Caco-2 (cell line): Measurements from ENCODE around the gene SNX1. TPM values are rescaled to one million over a fixed set of nuclear protein-coding genes. Genes with fewer than 3 reads are reported as not detected.
A peak's percentile ranks its signal among the peaks of the same experiment; 100 is the strongest.

Experiments used
- BruUV-seq: library from RNA; stranded (reverse); fragments of 400-500 nt; replicated peaks from 2 replicates; lab custom pipeline; 2021; lab: Mats Ljungman, UMichigan
- CTCF ChIA-PET: fragments of 300-600 bp; sonication (Branson Sonifier 250); formaldehyde crosslinking; loops from one replicate; lab custom pipeline; 2022; ENCODE audit warnings: antibody characterized with exemption; lab: Charles Lee
- POLR2A ChIA-PET: fragments of 300-600 bp; sonication (Branson Sonifier 250); formaldehyde crosslinking; loops from one replicate; lab custom pipeline; 2022; ENCODE audit warnings: antibody characterized with exemption; lab: Charles Lee
- DNase-seq, 2 experiments: peaks; one replicate each; pipeline versions ENCODE4 v3.0.0 to v3.0.0-alpha.2; 2020 to 2022
- H3K27me3 ChIP-seq: replicated peaks from 2 replicates; pipeline ENCODE4 v1.6.0; 2011; ENCODE audit warnings: low read length; ENCODE audit not compliant: control insufficient read depth, insufficient read depth
- H3K36me3 ChIP-seq: 2 replicates; pipeline ENCODE4 v1.5.1; 2011; ENCODE audit warnings: low read length; ENCODE audit not compliant: control insufficient read depth, insufficient read depth
- H3K4me1 ChIP-seq: fragments of 250-450 bp; sonication (Bioruptor Pico); 2 replicates; pipeline ENCODE4 v1.5.1; 2020; ENCODE audit warnings: mild to moderate bottlenecking
- H3K4me3 ChIP-seq: 2 replicates; pipeline ENCODE4 v1.5.1; 2011; ENCODE audit warnings: low read depth, mild to moderate bottlenecking, control low read depth, low read length
- H3K9me3 ChIP-seq: fragments of 250-450 bp; sonication (Bioruptor Pico); 2 replicates; pipeline ENCODE4 v1.5.1; 2020; ENCODE audit warnings: mild to moderate bottlenecking, moderate library complexity
- H3K27ac Mint-ChIP-seq: one replicate; pipeline ENCODE4 v1.8.0; 2022; ENCODE audit warnings: mixed read lengths; ENCODE audit not compliant: unreplicated experiment
- H3K27me3 Mint-ChIP-seq: one replicate; pipeline ENCODE4 v1.8.0; 2022; ENCODE audit warnings: mixed read lengths; ENCODE audit not compliant: insufficient read depth, unreplicated experiment
- H3K36me3 Mint-ChIP-seq: one replicate; pipeline ENCODE4 v1.8.0; 2022; ENCODE audit warnings: mild to moderate bottlenecking, mixed read lengths; ENCODE audit not compliant: insufficient read depth, unreplicated experiment
- H3K4me1 Mint-ChIP-seq: one replicate; pipeline ENCODE4 v1.8.0; 2022; ENCODE audit warnings: low read depth, mixed read lengths; ENCODE audit not compliant: unreplicated experiment
- H3K4me3 Mint-ChIP-seq: one replicate; pipeline ENCODE4 v1.8.0; 2022; ENCODE audit warnings: mild to moderate bottlenecking, moderate library complexity, mixed read lengths; ENCODE audit not compliant: unreplicated experiment
- H3K9me3 Mint-ChIP-seq: one replicate; pipeline ENCODE4 v1.8.0; 2022; ENCODE audit warnings: mixed read lengths; ENCODE audit not compliant: unreplicated experiment
- intact Hi-C: fragments of 100-400 bp; cut with micrococcal nuclease; formaldehyde crosslinking; loops from one replicate; pipeline ENCODE4 v1.10.0; 2022; ENCODE audit not compliant: unreplicated experiment
- total RNA-seq: library from RNA; stranded (reverse); gene quantifications from 2 replicates; pipeline ENCODE4 v1.2.3, GENCODE V29; 2022
- TF ChIP-seq, protein P1 (sequence below), 2 experiments: fragments of 200-600 bp in 1 of 2; IDR thresholded peaks; 1 replicate in 1 of 2; 2 replicates in 1 of 2; pipeline versions ENCODE4 v1.5.1 to v1.8.0; 2011 to 2022; ENCODE audit warnings: antibody characterized with exemption in 1 of 2, control low read depth in 1 of 2, inconsistent platforms in 1 of 2, low read depth in 1 of 2, low read length in 1 of 2, mild to moderate bottlenecking in 1 of 2, moderate library complexity in 1 of 2; ENCODE audit not compliant: insufficient read depth in 1 of 2, severe bottlenecking in 1 of 2, unreplicated experiment in 1 of 2

The SNX1 gene
- total RNA-seq, 1 experiment from 2014 or later: 75.7 TPM

GRCh38 chr15:64048781-64049460 is 46.9 kb upstream of the SNX1 start:
- H3K4me3 Mint-ChIP-seq: no peak overlapping the region
- Histone ChIP-seq H3K4me1 (peaks cover 20% of the 10 kb centered on the region), H3K9me3 (no peaks in the 10 kb centered on the region), H3K27me3 (no peaks in the 10 kb centered on the region), H3K4me3 (no peak overlapping the region), H3K36me3 (no peaks in the 10 kb centered on the region)
- no peaks in the 10 kb centered on the region for H3K27me3 Mint-ChIP-seq
- intact Hi-C loops: loop anchor here (5.0 to 10.0 kb wide), 3 partner anchors 77 to 297 kb away; no protein-coding TSS in a partner anchor
- ChIA-PET CTCF (interaction anchor here (0.6 kb wide), 1 partner anchor 20 kb away, joined by 3 read pairs; no protein-coding TSS in a partner anchor), POLR2A (no interaction called here)
- H3K36me3 Mint-ChIP-seq: no peaks in the 10 kb centered on the region
- H3K9me3 Mint-ChIP-seq: no peaks in the 10 kb centered on the region
- peaks cover 17% of the 10 kb centered on the region for H3K4me1 Mint-ChIP-seq
- no peak for DNase-seq
- H3K27ac Mint-ChIP-seq: no peak overlapping the region
- BruUV-seq: no TSS peak
- TF ChIP-seq, protein P1, sequence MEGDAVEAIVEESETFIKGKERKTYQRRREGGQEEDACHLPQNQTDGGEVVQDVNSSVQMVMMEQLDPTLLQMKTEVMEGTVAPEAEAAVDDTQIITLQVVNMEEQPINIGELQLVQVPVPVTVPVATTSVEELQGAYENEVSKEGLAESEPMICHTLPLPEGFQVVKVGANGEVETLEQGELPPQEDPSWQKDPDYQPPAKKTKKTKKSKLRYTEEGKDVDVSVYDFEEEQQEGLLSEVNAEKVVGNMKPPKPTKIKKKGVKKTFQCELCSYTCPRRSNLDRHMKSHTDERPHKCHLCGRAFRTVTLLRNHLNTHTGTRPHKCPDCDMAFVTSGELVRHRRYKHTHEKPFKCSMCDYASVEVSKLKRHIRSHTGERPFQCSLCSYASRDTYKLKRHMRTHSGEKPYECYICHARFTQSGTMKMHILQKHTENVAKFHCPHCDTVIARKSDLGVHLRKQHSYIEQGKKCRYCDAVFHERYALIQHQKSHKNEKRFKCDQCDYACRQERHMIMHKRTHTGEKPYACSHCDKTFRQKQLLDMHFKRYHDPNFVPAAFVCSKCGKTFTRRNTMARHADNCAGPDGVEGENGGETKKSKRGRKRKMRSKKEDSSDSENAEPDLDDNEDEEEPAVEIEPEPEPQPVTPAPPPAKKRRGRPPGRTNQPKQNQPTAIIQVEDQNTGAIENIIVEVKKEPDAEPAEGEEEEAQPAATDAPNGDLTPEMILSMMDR (IDR thresholded peaks at IDR 0.05; ENCODE audit: insufficient read depth in 1 of 2, low read depth in 1 of 2, low read length in 1 of 2, severe bottlenecking in 1 of 2, unreplicated experiment in 1 of 2): no peak

DNA sequence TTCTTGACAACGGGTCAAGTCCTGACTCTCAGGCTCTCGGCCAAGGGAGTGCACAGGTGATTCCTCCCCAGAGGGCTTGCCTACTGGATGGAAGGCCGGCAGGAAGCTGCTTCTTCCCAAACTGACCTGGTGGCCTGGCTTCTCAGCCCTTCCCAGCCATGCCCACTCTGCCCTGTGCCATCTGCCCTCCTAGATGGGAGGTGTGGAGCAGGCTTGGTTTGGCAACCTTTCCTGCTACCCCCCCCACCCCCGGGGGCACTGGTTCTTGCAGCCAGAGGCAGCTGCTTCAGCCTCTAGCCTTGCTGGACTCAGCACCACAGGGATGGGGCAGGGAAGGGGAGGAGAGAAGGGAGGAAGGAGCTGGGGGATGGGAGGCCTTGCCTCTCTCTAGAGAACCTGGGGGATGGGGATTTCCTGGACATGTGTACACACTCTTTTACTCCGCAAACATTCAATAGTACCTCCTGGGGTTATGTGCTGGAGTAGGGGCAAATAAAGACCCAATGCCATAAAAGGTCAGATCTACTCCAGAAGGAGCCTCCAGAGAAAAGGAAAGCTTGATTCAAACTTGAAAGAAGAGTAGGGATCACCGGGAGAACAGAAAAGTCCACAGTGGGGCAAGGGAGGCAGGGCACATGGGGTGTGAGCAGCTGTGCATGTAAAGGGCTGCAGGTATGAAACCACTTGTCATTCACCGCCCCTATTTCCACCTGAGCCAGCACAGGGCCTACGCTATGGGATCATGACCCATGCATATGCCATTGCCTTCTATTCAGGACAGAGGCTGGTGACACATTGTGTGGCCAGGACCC is 45.3 kb upstream of the SNX1 start:
- H3K27me3 Mint-ChIP-seq: no peaks in the 10 kb centered on the region
- Histone ChIP-seq H3K4me1 (peaks cover 20% of the 10 kb centered on the region), H3K36me3 (no peaks in the 10 kb centered on the region), H3K4me3 (no peak overlapping the region), H3K9me3 (no peaks in the 10 kb centered on the region), H3K27me3 (no peaks in the 10 kb centered on the region)
- H3K27ac Mint-ChIP-seq: no peak overlapping the region
- H3K9me3 Mint-ChIP-seq: no peaks in the 10 kb centered on the region
- TF ChIP-seq, protein P1 (IDR thresholded peaks at IDR 0.05; ENCODE audit: insufficient read depth in 1 of 2, low read depth in 1 of 2, low read length in 1 of 2, severe bottlenecking in 1 of 2, unreplicated experiment in 1 of 2): no peak
- ChIA-PET CTCF (interaction anchor here (1.7 kb wide), 1 partner anchor 17 kb away, joined by 4 read pairs; no protein-coding TSS in a partner anchor), POLR2A (no interaction called here)
- DNase-seq: peak; percentile 29 to 49
- intact Hi-C loops: no loop called here
- peaks cover 17% of the 10 kb centered on the region for H3K4me1 Mint-ChIP-seq
- H3K4me3 Mint-ChIP-seq: no peak overlapping the region
- H3K36me3 Mint-ChIP-seq: no peaks in the 10 kb centered on the region
- no TSS peak for BruUV-seq

- Mint-ChIP-seq H3K36me3 (no peaks in the 10 kb centered on the region), H3K27me3 (no peaks in the 10 kb centered on the region), H3K4me3 (no peak overlapping the region), H3K4me1 (peaks cover 17% of the 10 kb centered on the region), H3K27ac (no peak overlapping the region), H3K9me3 (no peaks in the 10 kb centered on the region)
- intact Hi-C loops: no loop called here
- DNase-seq: no peak
- peaks cover 20% of the 10 kb centered on the region for H3K4me1 ChIP-seq
- H3K36me3 ChIP-seq: no peaks in the 10 kb centered on the region
- CTCF ChIA-PET: interaction anchor here (1.7 kb wide), 1 partner anchor 17 kb away, joined by 4 read pairs; no protein-coding TSS in a partner anchor
- H3K9me3 ChIP-seq: no peaks in the 10 kb centered on the region
- BruUV-seq: no TSS peak
- no peak overlapping the region for H3K4me3 ChIP-seq
- POLR2A ChIA-PET: no interaction called here
- no peaks in the 10 kb centered on the region for H3K27me3 ChIP-seq
- TF ChIP-seq, protein P1 (IDR thresholded peaks at IDR 0.05; ENCODE audit: insufficient read depth in 1 of 2, low read depth in 1 of 2, low read length in 1 of 2, severe bottlenecking in 1 of 2, unreplicated experiment in 1 of 2): no peak
These were observed 44.7 kb upstream of the SNX1 start for GRCh38 chr15:64051093-64051402.
